ENCODE results near the gene ACP7.
"Not testable (repeated sequence)": the region's sequence is repeated elsewhere in the genome, so short reads cannot be mapped to it uniquely, and the experiment has no call there.

Gene ACP7

DNA sequence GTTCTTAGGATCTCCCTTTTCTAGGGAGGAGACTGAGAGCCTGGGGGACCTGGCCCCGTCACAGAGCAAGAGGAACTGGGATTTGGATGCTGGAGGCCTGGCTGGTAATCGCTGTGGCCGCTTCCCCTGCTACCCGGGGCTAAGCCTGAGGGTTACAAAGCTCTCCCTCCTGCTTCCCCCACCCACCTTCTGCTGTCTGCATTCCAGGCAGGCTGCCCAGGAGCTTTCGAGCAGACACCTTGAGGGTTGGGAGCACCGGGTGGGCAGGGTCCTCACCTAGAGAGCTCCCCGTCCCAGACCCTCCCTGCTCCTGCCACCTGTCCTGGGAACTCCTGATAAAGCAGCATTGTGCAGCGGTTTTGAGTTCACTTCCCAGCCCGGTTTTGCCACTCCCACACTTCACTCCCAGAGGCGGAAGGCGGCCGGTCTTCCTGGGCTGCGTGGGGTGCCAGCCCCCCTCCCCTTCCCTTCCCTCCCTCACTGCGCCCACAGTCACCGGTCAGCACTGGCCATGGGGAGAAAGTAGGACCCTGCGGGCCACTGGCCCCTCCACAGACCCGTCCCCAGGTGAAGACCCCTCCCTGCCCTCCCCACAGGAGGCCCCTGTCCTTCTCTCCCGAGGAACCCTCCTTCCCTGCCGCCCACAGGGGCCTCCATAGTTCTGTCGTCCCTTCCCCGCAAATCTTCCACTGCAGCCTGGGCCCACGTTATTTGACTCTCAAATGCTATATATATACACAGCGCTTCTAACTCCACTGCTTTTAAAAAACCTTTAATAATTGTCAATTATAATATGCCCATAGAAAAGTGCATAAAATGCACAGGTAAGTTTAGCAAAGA is 49.5 kb downstream of the ACP7 start:
- no peak for DNase-seq

DNA sequence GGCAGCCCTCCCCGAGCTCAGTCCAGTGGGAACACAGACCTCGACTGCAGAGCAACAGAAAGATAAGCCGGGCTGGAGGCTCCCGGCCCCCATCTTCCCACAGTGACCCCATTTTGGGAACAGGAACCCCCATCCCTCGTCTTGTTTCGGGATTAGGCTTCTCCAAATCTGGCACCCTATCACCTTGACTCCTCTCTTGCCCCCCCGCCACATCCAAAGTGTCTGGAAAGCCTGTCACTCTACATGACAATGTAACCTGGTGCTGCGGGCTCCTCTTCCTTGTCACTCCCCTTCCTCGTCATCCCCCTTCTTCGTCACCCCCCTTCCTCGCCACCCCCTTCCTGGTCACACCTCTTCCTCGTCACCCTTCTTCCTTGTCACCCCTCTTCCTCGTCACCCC is 51.5 kb downstream of the ACP7 start:
- no peak for DNase-seq

DNA sequence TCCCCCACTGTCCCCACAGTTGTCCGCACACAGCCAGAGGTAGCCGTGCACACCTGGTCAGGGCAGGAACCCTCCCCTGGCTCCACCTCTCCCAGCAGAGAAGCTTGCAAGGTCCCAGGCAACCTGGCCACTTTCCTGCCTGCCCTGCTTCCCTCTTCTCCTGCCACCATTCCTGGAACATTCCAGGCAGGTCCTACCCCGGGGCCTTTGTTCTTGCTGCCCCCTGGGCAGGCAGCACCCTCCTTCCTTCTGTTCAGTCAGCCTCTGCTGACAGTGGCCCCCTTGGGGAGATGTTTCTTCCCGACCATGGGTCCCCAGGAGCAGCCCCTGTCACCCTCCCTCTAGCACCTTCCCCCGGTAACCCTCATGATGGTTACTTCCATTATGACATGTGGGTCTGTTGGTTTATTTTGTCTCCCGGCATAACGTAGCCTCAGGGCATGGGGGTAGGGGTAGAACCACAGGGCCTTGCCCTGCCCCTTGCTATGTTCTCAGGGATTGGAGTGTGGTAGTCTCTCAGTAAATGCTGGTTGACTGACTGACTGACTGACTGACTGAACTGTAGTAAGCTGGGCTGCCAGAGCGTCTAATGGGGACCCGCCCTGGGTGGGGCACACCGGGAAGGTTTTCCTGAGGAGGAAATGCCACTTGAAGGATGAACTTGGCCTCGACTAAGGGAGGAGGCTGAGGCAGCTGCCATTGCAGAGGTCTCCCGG is 52.2 kb downstream of the ACP7 start:
- no peak for DNase-seq

DNA sequence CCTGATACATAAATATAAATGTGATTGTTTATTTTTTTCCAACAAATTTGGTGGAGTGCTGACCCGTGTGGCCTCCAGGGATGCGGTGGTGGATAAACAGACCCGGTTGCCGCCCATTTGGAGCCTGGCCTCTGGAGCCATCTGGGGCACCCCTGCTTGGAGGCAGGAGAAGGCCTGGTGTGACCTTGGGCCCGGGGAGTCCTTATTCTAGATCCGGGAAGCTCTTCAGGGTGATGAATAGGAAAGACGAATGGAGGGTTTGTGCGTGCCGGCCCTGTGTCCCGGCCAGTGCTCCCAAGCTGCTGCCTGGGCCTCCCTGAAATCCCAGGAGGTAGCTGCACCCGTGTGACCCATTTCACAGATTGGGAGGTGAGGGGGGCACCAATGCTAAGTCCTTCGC is 53.0 kb downstream of the ACP7 start:
- DNase-seq, result no peak

DNA sequence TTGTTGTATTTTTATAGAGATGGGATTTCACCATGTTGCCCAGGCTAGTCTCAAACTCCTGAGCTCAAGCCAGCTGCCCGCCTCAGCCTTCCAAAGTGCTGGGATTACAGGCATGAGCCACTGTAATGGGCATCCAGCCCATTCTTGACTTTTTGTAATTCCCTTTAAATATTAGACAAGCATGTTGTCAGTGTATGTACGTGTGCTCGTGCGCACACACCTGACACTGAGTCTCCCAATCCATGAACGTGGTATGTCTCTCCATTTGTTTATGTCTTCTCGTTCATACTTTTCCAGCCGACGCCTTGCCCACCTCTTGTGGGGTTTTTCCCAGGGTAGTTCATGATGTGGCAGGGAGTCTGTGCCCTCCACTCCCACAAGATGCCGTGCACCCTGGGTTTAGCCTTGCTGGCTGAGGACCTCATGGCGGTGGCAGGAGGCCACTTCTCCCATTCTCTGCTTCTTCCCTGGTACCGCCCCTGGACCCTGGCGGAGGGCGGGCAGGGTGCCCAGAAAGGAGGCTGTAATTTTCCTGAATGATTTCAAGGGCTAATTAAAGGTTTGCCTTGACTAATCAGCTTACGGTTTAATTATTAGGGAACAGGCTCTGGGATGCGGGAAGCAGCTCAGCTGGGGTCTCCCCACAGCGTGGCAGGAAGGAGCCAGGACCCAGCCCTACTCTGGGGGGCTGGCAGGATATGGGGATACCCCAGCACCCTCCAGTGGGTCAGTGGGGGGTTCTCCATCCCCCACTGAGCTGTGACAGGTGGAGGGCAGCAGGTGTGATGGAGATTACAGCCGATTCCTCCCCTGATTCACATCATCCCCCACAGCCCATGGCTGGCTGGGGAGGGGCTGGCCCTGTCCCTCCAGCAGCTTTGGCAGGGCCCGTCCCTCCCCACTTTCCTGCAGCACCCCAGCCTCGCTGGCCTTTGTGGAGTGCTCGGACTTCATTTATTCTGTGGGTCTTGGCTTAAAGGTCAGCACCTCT is 54.3 kb downstream of the ACP7 start:
- no peak for DNase-seq

DNA sequence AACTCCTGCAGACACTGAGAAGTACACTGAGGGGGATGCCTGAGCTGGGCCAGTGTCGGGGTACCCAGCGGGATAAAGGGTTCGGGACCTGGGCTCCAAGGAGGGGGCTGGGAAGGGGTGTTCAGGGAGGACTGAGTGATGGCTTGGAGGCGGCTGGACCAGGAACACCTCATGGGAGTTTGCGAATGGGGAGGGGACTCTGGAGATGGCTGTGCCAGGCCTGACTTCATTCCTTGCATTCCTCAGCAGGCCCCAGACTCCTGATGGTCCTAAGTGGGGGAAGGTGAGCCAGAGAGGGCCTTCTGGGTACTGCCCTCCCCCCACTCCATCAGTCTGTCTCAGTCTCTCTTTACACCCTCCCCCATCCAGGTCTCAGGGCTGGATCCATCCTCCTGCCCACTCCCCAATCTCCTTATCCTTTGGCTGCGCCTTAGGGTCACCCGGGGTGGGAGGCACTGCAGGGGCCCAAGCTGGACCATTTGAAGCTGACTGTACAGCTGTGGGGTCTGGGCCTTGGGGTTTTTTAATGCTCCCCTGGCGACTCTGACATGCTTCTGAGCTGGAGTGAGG is 55.2 kb downstream of the ACP7 start:
- DNase-seq, result no peak

DNA sequence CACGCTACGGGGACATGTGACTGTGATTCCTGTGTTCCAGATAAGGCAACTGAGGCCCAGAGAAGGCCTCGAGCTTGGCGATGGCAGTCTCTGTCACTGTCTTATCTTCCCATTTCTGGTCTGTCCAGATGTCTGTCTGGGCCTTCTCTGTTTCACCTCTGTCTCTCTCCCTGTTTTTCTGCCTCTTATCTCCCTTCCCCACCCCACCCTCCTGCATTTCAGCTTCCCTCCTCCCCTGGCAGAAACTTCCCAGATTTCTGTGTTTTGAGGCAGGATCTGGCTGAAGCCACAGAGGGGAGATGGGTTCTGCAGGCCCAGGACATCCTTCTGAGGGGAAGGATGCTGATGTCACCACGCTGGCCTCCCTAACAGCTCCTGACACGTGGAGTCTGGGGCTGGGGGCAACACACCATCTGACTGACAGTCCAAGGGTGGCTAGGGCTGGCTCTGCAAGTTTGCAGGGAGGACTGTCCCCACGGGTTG is 55.8 kb downstream of the ACP7 start:
- no peak for DNase-seq

DNA sequence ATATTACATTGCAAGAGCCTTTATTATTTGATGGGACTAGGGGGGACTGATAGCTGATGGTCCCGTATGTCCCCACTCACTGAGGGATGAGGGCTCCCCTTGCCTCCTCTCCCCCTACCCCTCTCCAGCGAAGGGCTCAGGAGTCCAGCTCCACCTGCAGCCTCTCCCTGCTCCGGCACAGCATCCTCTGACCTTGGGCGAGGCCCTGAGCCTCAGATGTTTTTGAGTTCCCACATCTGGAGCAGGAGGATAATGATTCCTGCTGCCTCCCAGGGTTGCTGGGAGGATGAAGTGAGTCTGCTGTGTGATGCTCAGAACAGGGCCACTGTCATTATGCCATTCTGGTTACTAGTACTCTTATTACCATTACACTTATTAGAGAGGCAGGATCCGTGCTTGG is 56.4 kb downstream of the ACP7 start:
- DNase-seq, result no peak

DNA sequence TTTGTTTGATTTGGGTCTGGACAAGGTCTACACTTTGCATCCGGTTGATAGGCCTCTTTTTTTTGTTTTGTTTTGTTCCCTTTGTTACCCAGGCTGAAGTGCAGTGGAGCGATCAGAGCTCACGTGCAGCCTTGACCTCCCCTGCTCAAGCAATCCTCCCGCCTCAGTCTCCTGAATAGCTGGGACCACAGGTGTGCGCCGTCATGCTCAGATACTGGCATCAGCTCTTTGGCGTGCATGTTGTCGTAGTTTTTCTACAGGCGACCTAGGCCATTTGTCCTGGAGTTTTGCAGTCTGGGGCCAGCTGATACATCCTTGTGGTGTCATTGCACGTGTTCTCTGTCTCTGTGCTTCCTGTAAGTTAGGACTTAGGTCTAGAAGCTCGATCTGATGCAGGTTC is 57.8 kb downstream of the ACP7 start:
- DNase-seq, result no peak

DNA sequence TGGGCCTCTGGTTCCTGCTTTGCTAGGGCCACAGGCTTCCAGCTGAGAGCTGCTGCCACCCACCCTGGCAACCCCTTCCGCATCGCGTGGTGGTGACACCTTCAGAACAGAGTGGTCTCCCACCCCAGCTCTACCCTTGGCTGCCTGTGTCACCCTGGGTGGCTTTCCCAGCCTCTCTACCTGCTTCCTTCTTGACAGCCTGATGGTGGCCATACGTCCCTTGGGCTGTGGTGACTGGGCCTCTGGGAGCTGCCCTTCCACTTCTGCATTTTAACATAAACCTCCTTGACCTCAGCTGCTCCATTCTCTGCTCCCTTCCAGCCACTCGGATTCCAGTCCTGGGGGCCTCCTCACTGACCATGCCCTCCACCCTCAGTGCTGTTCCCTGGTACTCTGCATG is 58.5 kb downstream of the ACP7 start:
- no peak for DNase-seq

DNA sequence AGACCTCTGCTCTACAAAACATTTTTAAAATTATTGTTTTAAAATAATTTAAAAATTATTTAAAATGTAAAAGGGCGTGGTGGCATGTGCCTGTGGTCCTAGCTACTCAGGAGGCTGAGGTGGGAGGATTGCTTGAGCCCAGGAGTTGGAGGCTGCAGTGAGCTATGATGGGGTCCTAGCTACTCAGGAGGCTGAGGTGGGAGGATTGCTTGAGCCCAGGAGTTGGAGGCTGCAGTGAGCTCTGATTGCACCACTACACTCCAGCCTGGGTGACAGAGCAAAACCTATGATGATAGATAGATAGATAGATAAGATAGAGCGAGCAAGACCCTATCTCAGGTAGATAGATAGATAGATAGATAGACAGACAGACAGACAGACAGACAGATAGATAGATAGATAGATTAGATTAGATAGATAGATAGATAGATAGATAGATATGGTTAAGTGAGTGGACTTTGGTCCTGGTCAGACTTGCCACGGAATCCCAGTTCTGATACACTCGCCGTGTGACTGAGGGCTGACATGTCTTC is 59.7 kb downstream of the ACP7 start:
- DNase-seq, result not testable (repeated sequence)

DNA sequence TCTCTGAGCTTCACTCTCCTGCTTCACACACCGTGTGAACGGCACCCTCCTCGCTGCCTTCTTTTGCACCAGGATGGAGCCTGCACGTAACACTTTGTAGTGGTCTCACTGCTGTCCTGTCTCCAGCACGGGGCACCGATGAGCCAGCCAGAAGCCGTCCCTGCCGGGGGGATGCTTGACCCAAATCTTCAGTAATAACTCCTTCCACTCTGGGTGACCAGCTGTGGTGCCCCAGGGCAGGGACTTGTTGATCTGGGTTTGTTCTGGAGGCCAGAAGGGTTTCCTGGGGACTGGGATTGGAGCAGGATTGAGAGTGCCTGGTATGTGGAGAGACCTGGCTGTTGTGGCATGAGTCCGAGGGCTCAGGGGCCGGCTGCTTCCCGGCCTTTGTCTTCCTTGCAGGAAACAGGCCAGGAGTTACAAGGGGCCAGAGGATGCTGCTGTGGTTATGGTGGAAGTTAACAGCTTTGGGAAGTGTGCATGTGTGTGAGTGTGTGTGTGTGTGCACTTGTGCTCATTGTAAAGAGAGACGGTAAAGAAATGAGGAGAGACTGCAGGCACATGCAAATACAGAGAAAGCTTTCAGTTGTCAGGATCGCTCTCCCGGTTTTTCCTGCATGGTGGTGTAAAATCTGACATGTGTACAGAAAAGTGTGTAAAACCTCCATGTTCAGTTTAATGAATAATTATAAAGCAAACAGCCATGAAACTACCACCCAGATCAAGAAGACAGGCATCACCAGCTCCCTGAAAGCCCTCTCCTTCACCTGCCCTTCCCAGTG is 60.3 kb downstream of the ACP7 start:
- DNase-seq, result no peak

DNA sequence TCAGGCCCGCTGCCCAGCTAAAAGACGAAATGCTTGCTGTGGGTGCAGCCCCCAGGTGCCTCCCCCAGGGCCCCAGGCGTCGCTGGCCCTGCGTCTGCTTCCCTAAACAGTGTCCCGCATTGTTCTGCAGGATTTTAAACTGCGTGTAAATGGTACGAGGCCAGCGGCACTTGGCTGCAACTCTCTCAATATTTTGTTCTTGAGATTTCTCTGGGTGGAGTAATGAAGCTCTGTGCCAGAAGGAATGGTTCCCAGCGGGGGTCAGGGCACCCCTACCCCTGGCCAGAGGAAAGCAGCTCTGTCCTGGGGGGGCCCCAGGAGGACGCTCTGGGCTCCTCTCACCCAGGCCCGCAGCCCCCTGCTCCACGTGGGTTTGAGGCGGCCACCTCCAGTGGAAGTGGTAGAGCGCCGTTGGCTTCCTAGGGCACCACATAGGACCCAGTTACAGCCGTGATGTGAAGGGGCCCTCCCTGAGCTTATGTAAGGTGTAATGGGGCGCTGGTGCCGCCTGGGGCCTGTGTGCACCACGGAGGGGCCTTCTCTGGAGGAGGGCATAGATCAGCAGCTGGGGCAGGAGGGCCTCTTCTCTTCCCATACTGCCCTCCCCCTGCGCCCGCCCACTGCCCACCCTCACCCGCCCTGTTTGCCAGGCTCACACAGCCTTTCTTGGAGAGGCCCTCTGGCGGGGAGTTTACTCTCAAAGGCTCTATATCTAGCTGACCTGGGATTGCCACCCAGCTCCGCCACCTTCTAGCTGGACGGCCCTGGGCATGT is 61.2 kb downstream of the ACP7 start:
- no peak for DNase-seq

DNA sequence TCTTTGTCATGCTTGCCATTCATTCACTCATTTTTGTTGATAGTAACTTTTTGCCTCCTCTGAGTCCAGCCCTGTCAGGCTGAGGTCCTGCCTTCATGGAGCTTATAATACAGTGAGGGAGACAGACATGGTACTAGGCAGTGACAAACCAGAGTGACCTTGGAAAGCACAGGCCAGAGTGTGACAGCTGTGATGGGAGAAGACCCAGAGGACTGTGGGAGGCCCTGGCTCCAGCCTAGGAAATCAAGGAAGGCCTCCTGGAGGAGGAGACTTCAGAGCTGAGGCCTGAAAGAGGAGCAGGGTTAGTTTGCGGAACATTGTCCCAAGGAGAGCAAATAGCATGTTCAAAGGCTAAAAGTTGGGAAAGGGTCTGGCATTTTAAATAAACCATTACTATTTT is 61.9 kb downstream of the ACP7 start:
- no peak for DNase-seq

DNA sequence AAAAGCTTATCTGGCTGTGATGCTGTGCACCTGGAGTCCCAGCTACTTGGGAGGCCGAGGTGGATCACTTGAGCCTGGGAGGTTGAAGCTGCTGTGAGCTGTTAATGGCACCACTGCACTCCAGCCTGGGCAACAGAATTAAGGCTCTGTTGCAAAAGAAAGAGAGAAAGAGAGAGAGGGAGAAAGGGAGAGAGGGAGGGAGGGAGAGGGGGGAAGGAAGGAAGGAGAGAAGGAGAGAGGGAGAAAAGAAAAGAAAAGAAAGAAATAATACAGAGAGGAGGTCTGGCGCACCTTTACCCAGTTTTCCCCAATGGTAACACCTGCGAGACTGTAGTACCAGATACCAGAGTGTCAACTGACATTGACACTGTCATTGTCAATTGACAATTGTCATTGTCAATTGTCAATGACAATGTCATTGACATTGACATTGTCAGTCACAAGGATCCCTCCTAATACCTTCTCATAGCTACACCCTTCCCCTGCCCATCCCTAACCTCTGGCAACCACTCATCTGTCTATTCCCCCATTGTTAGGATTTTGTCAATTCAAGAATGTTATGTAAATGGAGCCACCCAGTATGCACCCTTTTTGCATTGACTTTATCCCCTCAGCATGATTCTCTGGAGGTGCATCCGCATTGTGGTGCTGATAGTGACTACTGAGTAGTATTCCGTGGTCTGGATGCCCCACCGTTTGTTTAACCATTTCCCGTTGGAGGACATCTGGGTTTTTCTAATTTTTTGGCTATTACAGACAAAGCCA is 62.7 kb downstream of the ACP7 start:
- DNase-seq, result no peak

DNA sequence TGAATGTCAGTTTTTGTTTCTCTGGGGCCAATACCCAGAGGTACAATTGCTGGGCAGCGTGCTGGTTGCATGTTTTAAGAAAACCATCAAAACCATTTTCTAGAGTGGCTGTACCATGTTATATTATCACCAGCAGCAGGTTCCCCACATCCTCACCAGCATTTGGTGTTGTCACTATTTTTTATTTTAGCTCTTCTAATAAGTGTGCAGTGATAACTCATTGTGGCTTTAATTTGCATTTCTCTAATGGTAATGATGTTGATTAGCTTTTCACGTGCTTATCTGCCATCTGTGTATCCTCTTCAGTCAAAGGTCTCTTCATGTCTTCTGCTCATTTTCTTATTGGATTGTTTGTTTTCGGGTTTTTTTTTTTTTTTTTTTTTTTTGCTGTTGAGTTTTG is 63.3 kb downstream of the ACP7 start:
- DNase-seq, result no peak

DNA sequence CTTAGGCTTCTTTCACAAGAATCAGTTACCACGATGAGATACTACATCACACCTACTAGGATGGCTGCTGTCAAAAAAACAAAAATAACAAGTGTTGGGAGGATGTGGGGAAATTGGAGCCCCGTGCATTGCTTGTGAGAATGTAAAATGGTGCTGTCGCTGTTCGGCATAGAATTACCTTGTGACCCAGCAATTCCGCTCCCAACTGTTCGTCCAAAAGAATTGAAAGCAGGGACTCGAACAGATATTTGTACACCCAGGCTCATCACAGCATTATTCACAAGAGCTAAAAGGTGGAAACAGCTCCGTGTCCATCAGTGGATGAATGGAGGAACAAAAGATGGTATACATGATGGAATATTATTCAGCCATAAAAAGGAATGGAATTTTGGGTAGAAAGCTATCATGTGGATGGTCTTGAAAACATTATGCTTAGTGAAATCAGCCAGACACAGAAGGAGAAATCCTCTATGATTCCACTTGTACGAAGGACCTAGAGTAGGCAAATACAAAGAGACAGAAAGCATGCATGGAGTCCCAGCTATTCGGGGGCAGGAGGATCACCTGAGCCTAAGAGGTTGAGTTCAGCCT is 64.9 kb downstream of the ACP7 start:
- no peak for DNase-seq

DNA sequence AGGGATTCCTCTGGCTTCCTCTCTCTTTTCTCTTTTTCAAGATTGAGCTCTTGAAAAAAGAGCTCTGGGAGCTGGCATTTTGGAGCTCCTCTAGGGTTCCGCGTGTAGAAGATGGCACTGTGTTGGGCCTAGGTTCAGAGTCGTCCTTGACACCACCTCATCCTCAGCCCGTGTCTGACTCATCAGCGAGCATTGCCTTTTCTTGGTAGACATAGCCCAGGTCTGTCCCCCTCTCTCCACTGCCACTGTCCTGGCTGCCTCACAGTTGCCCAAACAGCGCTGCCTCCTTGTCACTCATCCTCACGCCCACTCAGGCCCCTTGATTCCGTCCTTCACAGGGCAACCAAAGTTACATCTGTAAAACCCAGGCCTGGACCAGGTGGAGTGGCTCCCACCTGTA is 66.1 kb downstream of the ACP7 start:
- DNase-seq, result no peak

DNA sequence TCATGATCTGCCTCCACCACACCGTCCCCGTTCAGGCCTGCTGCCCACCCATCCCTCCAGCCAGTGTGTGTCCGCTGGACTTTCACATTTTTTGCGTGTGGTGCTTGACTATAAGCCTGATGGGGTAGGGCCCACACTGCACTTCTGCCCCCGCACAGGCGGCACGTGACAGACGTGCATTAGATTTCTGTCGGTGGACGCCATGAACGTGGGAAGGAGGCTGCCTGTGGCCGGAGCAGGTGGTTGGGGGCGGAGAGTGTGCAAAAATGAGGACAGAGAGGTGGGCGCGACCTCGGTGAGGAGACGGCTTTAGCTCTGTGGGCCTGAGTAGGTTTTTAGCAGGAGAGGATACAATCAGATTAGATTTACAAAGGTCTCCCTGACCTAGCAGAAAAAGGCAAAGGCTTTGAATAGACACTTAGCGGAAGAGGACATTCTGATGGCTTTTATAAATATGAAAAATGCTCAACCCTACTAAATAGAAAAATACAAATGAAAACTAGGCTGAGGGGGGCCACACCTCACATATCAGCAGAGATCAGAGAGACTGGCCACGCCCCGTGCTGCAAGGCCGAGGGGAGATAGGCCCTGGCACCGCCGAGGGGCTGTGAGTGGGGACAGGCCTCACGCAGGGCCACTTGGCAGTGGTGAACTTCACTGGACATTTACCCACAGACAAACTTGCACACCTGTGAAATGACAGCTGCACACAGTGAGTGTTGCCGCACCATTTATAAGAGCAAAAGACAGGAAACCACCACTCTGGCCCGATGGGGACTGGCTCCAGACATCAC is 66.8 kb downstream of the ACP7 start:
- no peak for DNase-seq

Measured in GOT3 (cell line).